Muscle layer of colon (tissue), 2 donors: ENCODE data around the gene LAMA4.
A peak's percentile ranks its signal among the peaks of the same experiment; 100 is the strongest.

ENCODE experiments used
- H3K27ac ChIP-seq: one replicate; pipeline ENCODE4 v1.7.0; 2013; ENCODE audit warnings: low read depth, mild to moderate bottlenecking, low read length, moderate library complexity
- H3K27me3 ChIP-seq, 2 donors: one replicate each; pipeline ENCODE4 v1.7.0; 2013; ENCODE audit warnings: low read length in 2 of 2, mild to moderate bottlenecking in 2 of 2; ENCODE audit not compliant: insufficient read depth in 2 of 2, control insufficient read depth in 1 of 2
- H3K36me3 ChIP-seq: one replicate; pipeline ENCODE4 v1.7.0; 2013; ENCODE audit warnings: mild to moderate bottlenecking, low read length; ENCODE audit not compliant: insufficient read depth
- H3K4me1 ChIP-seq: one replicate; pipeline ENCODE4 v1.7.0; 2013; ENCODE audit warnings: mild to moderate bottlenecking, low read length; ENCODE audit not compliant: insufficient read depth
- H3K4me3 ChIP-seq, 2 donors: one replicate each; pipeline ENCODE4 v1.7.0; 2013; ENCODE audit warnings: low read length in 2 of 2, low read depth in 1 of 2, mild to moderate bottlenecking in 1 of 2, moderate library complexity in 1 of 2
- H3K9ac ChIP-seq: one replicate; pipeline ENCODE4 v1.7.0; 2013; ENCODE audit warnings: low read length
- H3K9me3 ChIP-seq: one replicate; pipeline ENCODE4 v1.7.0; 2013; ENCODE audit warnings: mild to moderate bottlenecking, low read length
- donor health status: abdominal sarcoma.
- donor health status: Adenocarcinoma of cecum.

Gene LAMA4

GRCh38 chr6:112178846-112179245 is 75.5 kb downstream of the LAMA4 start:
- no peak overlapping the region for H3K9ac ChIP-seq
- no peaks in the 10 kb centered on the region for H3K9me3 ChIP-seq
- no peak overlapping the region for H3K27ac ChIP-seq
- no peak overlapping the region for H3K4me3 ChIP-seq
- H3K4me1 ChIP-seq: peaks cover 12% of the 10 kb centered on the region
- no peaks in the 10 kb centered on the region for H3K27me3 ChIP-seq
- H3K36me3 ChIP-seq: peaks cover 59% of the 10 kb centered on the region

DNA sequence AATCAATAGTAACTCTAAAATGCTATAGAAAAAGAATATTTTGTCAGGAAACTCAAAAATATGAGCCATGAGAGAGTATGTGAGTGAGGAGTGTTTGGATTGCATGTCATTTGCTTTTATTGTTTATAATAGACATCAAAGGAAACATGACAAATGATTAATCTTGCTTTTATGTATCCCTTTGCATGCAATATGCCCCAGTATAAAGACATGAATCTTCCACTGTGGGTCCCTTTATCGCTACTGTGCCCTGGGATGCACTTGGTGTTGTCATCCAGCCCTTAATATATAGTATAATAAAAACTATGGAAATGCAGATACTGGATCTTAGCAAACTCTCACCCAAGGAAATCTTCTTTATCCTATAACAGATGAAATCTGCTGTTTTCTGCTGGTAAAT is 77.3 kb downstream of the LAMA4 start:
- H3K27me3 ChIP-seq: no peaks in the 10 kb centered on the region
- peaks cover 61% of the 10 kb centered on the region for H3K36me3 ChIP-seq
- H3K4me1 ChIP-seq: peaks cover 12% of the 10 kb centered on the region
- no peaks in the 10 kb centered on the region for H3K9me3 ChIP-seq
- no peak overlapping the region for H3K9ac ChIP-seq
- no peak overlapping the region for H3K4me3 ChIP-seq
- no peak overlapping the region for H3K27ac ChIP-seq

DNA sequence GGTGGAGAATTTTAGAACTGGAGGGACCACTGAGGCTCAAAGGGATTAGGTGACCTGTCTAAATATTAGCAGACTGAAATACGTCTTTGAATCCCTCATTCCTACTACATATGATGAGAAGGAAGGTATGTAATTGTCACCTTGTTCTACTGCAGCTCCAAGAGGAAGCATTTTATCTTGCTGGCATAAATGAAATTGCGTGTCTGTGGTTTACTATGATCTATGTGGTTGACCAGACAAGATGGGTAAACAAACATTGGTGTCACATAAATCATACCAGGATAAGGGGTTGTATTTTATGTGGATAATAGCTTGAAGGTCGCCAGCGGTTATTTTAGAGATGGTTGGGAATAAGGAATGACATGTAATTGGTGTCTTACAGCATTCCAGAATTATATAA is 78.2 kb downstream of the LAMA4 start:
- H3K36me3 ChIP-seq: peaks cover 70% of the 10 kb centered on the region

DNA sequence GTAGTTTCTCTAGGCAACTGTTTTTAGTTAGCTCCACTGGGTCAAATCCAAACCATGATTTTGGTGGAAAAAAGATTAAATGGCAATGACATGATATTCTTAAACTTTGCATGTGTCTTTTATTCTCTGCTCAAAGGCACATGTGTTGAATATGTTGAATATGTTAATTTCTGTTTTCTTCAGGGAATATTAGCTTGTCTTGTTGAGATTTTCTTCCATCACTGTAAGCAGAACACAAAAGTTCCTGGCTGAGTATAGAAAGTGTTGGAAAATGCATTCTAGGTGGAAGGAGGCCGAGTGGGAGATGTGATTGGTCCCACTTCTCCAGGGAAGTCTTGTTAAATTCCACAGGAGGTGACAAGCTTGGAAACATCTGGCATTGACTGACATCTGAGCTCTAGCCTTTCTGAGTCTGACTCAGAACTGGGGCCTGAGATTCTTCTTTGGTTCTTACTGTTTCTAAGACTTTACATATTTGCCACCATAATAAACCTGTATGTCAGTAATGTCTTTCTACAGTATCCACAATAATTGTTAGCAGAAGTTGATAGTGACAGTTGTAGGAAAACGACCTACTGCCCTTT is 81.1 kb downstream of the LAMA4 start:
- Histone ChIP-seq H3K9me3 (no peaks in the 10 kb centered on the region), H3K27me3 (no peaks in the 10 kb centered on the region), H3K4me3 (no peak overlapping the region), H3K9ac (no peak overlapping the region), H3K4me1 (no peaks in the 10 kb centered on the region), H3K27ac (no peak overlapping the region), H3K36me3 (peaks cover 95% of the 10 kb centered on the region)

More for the DNA sequence above, 78.2 kb downstream of the LAMA4 start:
- Histone ChIP-seq H3K4me3 (no peak overlapping the region), H3K27me3 (no peaks in the 10 kb centered on the region), H3K9ac (no peak overlapping the region), H3K9me3 (no peaks in the 10 kb centered on the region), H3K4me1 (peaks cover 12% of the 10 kb centered on the region), H3K27ac (no peak overlapping the region)

- Histone ChIP-seq H3K9ac (no peak overlapping the region), H3K4me3 (no peak overlapping the region), H3K4me1 (no peaks in the 10 kb centered on the region), H3K36me3 (peaks cover 89% of the 10 kb centered on the region), H3K27ac (no peak overlapping the region), H3K9me3 (no peaks in the 10 kb centered on the region), H3K27me3 (no peaks in the 10 kb centered on the region)
Measured at GRCh38 chr6:112172540-112172939, 81.8 kb downstream of the LAMA4 start.

DNA sequence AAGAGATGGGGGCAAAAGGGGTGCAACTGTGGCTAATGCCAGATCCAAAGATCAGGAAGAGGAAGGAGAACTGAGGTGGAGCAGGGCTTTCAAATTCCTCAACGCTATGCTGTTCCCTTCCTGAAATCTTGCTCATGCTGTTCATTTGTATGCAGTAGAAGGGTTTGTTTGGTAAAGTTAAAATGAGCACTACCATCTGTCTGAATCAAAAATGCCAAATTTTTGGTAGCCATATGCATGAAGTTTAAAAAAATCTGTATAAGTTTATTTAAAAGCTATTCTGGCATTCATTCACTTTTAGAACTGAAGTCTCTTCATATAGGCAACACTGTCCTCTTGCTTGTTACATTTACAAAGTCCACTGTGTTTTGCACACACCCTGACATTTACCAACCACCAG is 84.8 kb downstream of the LAMA4 start:
- Histone ChIP-seq H3K27me3 (no peaks in the 10 kb centered on the region), H3K36me3 (peaks cover 83% of the 10 kb centered on the region), H3K4me3 (no peak overlapping the region), H3K9ac (no peak overlapping the region), H3K9me3 (no peaks in the 10 kb centered on the region), H3K4me1 (no peaks in the 10 kb centered on the region), H3K27ac (no peak overlapping the region)

DNA sequence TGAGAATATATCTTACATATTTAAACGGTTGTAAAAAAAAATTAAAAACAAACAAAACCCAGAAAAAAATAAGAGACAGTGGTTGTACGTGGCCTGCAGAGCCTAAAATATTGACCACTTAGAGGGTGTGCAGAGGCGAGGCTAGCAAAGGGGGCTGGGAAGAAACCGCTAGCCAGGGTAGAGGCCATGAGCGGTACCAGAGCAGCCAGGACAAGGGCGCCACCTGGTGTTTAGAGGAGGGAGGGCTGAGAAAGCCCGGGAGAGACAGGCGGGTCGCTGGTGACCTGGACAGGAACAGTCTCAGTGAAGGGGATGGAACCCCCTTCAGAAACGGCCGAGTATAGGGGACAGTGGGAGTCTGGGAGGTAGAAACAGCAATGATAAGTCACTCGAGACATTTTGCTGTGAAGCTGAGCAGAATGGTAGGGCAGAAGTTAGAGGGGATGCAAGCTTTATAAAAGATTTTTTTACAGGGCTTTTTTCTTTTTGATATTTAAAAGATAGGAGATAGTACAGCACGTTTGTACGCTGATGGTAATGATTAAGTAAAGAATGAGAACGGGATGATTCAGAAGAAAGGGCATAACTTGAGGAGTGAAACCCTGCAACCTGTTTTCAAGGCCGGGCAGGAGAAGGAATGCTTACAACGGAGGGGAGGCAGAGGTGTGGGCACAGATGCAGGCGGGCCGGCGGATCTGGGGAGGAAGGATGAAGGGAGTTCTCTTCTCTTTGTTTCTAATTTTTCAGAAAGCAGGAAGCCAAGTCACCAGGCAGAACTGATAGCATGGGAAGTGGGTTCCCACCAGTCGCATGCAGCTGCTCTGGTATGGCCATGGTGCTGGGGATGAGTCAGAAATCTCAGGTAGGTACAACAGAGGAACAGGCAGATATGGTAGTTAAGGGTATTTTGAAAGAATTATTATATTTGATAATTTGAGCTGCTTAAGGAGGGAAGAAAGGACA is 90.8 kb downstream of the LAMA4 start:
- Histone ChIP-seq H3K36me3 (peaks cover 82% of the 10 kb centered on the region), H3K27ac (no peak overlapping the region), H3K4me1 (no peaks in the 10 kb centered on the region), H3K27me3 (no peaks in the 10 kb centered on the region), H3K9ac (no peak overlapping the region), H3K9me3 (no peaks in the 10 kb centered on the region), H3K4me3 (no peak overlapping the region)

DNA sequence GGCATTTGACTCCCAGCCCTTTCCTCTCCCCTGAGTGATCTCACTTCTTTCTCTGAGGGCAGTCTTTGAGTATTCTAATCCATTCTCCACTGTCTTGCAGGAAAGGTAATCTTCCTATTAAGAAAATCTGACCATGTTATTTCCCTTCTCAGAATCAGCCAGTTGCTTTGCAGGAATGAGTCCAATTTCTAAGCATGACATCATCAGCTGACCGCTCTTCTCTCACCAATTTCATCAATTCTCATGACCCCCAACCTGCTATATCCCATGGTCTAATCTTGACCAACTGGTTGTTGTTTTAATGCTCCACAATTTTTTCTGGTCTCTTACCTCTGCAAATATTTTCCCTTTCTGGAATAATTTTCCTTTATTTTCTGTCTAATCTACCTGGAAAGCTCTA is 93.6 kb downstream of the LAMA4 start:
- H3K9ac ChIP-seq: no peak overlapping the region
- H3K27ac ChIP-seq: no peak overlapping the region
- H3K27me3 ChIP-seq: no peaks in the 10 kb centered on the region
- peaks cover 88% of the 10 kb centered on the region for H3K36me3 ChIP-seq
- no peaks in the 10 kb centered on the region for H3K9me3 ChIP-seq
- H3K4me3 ChIP-seq: no peak overlapping the region
- H3K4me1 ChIP-seq: peaks cover 13% of the 10 kb centered on the region

GRCh38 chr6:112156668-112157067 is 97.7 kb downstream of the LAMA4 start:
- no peaks in the 10 kb centered on the region for H3K27me3 ChIP-seq
- H3K36me3 ChIP-seq: peaks cover 87% of the 10 kb centered on the region
- H3K9me3 ChIP-seq: no peaks in the 10 kb centered on the region
- peaks cover 16% of the 10 kb centered on the region for H3K4me1 ChIP-seq
- no peak overlapping the region for H3K4me3 ChIP-seq
- H3K9ac ChIP-seq: no peak overlapping the region
- no peak overlapping the region for H3K27ac ChIP-seq

DNA sequence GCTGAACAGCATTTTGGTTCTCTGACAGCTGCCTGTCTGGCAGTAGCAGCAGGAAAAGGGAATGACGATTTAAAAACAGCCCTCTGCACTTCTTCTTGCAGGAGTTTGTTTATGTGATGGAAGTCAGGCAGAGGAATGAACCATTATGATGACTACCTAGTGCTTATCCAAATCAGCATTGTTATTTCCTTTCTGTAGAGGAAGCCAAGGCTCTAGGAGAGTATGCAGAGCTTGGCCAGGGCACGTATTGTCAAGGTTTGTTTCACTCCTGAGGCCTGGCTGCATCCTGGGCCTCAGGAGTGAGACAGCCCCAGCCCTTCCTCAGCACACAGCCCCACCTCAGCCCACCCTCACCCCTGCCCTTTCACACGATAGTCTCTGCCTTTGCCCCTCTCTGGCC is 98.5 kb downstream of the LAMA4 start:
- Histone ChIP-seq H3K27ac (peak overlapping the region; percentile 59), H3K4me1 (peaks cover 16% of the 10 kb centered on the region), H3K9ac (no peak overlapping the region), H3K9me3 (no peaks in the 10 kb centered on the region), H3K36me3 (peaks cover 79% of the 10 kb centered on the region), H3K4me3 (no peak overlapping the region), H3K27me3 (no peaks in the 10 kb centered on the region)

DNA sequence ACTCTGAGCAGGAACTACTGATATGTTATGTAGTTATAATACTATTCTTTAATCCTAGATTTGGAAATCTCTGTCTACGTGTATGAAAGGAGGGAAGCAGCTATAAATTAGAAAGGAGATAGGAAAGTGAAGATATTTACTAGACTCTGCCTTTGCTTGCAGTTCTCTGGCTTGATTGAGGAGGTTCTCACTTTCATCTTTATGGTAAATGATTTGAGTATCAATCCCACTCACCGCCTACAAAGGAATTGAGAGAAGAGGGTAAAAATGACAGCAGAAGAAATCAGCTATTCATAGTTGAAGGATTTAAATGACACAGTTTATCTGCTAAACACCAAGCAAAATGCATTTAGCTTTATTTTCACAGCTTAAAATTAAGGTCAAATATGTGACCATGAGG is 99.7 kb downstream of the LAMA4 start:
- peaks cover 26% of the 10 kb centered on the region for H3K4me1 ChIP-seq
- H3K27me3 ChIP-seq: no peaks in the 10 kb centered on the region
- H3K9me3 ChIP-seq: no peaks in the 10 kb centered on the region
- no peak overlapping the region for H3K4me3 ChIP-seq
- H3K27ac ChIP-seq: no peak overlapping the region
- H3K36me3 ChIP-seq: peaks cover 68% of the 10 kb centered on the region
- no peak overlapping the region for H3K9ac ChIP-seq
